Glutamatergic neuron (in vitro differentiated cells): Measurements from ENCODE around the gene KIAA1217. TPM values are rescaled to one million over a fixed set of nuclear protein-coding genes. Genes with fewer than 3 reads are reported as not detected.

ENCODE experiments used
- DNase-seq: peaks from one replicate; pipeline ENCODE4 v3.0.0; 2022
- H3K27ac Mint-ChIP-seq: one replicate; pipeline ENCODE4 v1.8.0; 2020; ENCODE audit warnings: mild to moderate bottlenecking, mixed read lengths, inconsistent platforms; ENCODE audit not compliant: unreplicated experiment
- H3K27me3 Mint-ChIP-seq: one replicate; pipeline ENCODE4 v1.8.0; 2020; ENCODE audit warnings: mild to moderate bottlenecking, moderate library complexity, mixed read lengths, inconsistent platforms; ENCODE audit not compliant: unreplicated experiment
- H3K36me3 Mint-ChIP-seq: one replicate; pipeline ENCODE4 v1.8.0; 2020; ENCODE audit warnings: mild to moderate bottlenecking, mixed read lengths, inconsistent platforms; ENCODE audit not compliant: unreplicated experiment
- H3K4me1 Mint-ChIP-seq: one replicate; pipeline ENCODE4 v1.8.0; 2020; ENCODE audit warnings: mild to moderate bottlenecking, low read depth, mixed read lengths, inconsistent platforms; ENCODE audit not compliant: unreplicated experiment
- H3K4me3 Mint-ChIP-seq: one replicate; pipeline ENCODE4 v1.8.0; 2020; ENCODE audit warnings: mild to moderate bottlenecking, mixed read lengths, inconsistent platforms; ENCODE audit not compliant: unreplicated experiment
- H3K9me3 Mint-ChIP-seq: one replicate; pipeline ENCODE4 v1.8.0; 2020; ENCODE audit warnings: mild to moderate bottlenecking, moderate library complexity, mixed read lengths, inconsistent platforms; ENCODE audit not compliant: unreplicated experiment
- total RNA-seq: library from RNA; stranded (reverse); fragmentation: NEBNext Ultra II Directional; extraction: Animal tissue kit (Norgen Biotek cat#: 25700); gene quantifications from one replicate; pipeline ENCODE4 v1.2.1, GENCODE V29; 2021; ENCODE audit not compliant: unreplicated experiment
- TF ChIP-seq, protein P1 (sequence below): fragments of 200-600 bp; sonication (generic); IDR thresholded peaks from one replicate; pipeline ENCODE4 v1.5.0; 2021; ENCODE audit not compliant: partially characterized antibody, unreplicated experiment

The KIAA1217 gene
- total RNA-seq, 1 donor from 2014 or later: 4.4 TPM

- no peak for DNase-seq
- Mint-ChIP-seq H3K27me3 (peaks cover 2% of the 10 kb centered on the region), H3K9me3 (no peaks in the 10 kb centered on the region), H3K36me3 (no peaks in the 10 kb centered on the region), H3K27ac (no peak overlapping the region), H3K4me3 (no peak overlapping the region), H3K4me1 (peaks cover 19% of the 10 kb centered on the region)
- TF ChIP-seq, protein P1, sequence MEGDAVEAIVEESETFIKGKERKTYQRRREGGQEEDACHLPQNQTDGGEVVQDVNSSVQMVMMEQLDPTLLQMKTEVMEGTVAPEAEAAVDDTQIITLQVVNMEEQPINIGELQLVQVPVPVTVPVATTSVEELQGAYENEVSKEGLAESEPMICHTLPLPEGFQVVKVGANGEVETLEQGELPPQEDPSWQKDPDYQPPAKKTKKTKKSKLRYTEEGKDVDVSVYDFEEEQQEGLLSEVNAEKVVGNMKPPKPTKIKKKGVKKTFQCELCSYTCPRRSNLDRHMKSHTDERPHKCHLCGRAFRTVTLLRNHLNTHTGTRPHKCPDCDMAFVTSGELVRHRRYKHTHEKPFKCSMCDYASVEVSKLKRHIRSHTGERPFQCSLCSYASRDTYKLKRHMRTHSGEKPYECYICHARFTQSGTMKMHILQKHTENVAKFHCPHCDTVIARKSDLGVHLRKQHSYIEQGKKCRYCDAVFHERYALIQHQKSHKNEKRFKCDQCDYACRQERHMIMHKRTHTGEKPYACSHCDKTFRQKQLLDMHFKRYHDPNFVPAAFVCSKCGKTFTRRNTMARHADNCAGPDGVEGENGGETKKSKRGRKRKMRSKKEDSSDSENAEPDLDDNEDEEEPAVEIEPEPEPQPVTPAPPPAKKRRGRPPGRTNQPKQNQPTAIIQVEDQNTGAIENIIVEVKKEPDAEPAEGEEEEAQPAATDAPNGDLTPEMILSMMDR: no peak
Observed at GRCh38 chr10:24381235-24382010, 172.5 kb downstream of the KIAA1217 start.

- TF ChIP-seq, protein P1: no peak
- Mint-ChIP-seq H3K27me3 (peaks cover 2% of the 10 kb centered on the region), H3K4me3 (peak overlapping the region; percentile 2), H3K4me1 (peaks cover 19% of the 10 kb centered on the region), H3K27ac (no peak overlapping the region), H3K36me3 (no peaks in the 10 kb centered on the region), H3K9me3 (no peaks in the 10 kb centered on the region)
- DNase-seq: no peak
Observed at GRCh38 chr10:24382045-24382444, 173.1 kb downstream of the KIAA1217 start.

- Mint-ChIP-seq H3K27me3 (peaks cover 2% of the 10 kb centered on the region), H3K4me3 (no peak overlapping the region), H3K9me3 (no peaks in the 10 kb centered on the region), H3K36me3 (no peaks in the 10 kb centered on the region), H3K4me1 (peaks cover 19% of the 10 kb centered on the region), H3K27ac (no peak overlapping the region)
- TF ChIP-seq, protein P1: no peak
- no peak for DNase-seq
Observed at GRCh38 chr10:24382596-24382978, 173.6 kb downstream of the KIAA1217 start.

GRCh38 chr10:24382979-24383663 is 174.2 kb downstream of the KIAA1217 start:
- TF ChIP-seq, protein P1: no peak
- Mint-ChIP-seq H3K36me3 (no peaks in the 10 kb centered on the region), H3K4me3 (no peak overlapping the region), H3K4me1 (peaks cover 19% of the 10 kb centered on the region), H3K27me3 (peaks cover 2% of the 10 kb centered on the region), H3K27ac (no peak overlapping the region), H3K9me3 (no peaks in the 10 kb centered on the region)
- DNase-seq: no peak

DNA sequence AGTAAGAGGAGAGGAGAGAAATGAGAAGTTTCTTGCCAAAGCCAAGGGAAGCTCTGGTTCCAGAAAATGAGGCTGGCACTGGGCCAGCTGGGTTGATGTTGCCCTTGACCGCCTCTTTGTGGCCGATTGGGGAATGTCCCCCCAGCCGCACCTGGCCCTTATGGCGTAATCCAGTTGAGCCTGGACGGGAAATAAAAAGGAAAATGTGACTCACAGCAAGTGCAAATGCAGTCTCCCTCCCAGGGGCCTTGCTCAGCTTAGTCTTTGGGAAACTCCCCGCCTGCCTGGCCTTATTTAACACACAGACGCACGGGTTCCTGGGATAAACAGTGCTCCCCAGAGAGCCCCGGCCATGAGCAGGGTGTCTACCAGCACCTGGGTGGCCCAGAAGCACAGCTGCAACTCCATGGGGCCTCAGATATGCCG is 174.8 kb downstream of the KIAA1217 start:
- H3K4me1 Mint-ChIP-seq: peaks cover 19% of the 10 kb centered on the region
- DNase-seq: peak; percentile 71
- peaks cover 2% of the 10 kb centered on the region for H3K27me3 Mint-ChIP-seq
- H3K4me3 Mint-ChIP-seq: no peak overlapping the region
- H3K27ac Mint-ChIP-seq: no peak overlapping the region
- H3K36me3 Mint-ChIP-seq: no peaks in the 10 kb centered on the region
- no peaks in the 10 kb centered on the region for H3K9me3 Mint-ChIP-seq
- TF ChIP-seq, protein P1: no peak
